Osteocyte (in vitro differentiated cells): Measurements from ENCODE around the gene TSGA10. TPM values are rescaled to one million over a fixed set of nuclear protein-coding genes. Genes with fewer than 3 reads are reported as not detected.

Source experiments
- DNase-seq: peaks from one replicate; pipeline ENCODE4 v3.0.0; 2021; ENCODE audit warnings: mixed read lengths; ENCODE audit not compliant: unreplicated experiment; ENCODE audit errors: extremely low spot score
- H3K27ac Mint-ChIP-seq: one replicate; pipeline ENCODE4 v1.8.0; 2021; ENCODE audit warnings: mild to moderate bottlenecking, mixed read lengths; ENCODE audit not compliant: unreplicated experiment
- H3K27me3 Mint-ChIP-seq: one replicate; pipeline ENCODE4 v1.8.0; 2021; ENCODE audit warnings: mixed read lengths; ENCODE audit not compliant: unreplicated experiment
- H3K36me3 Mint-ChIP-seq: one replicate; pipeline ENCODE4 v1.8.0; 2021; ENCODE audit warnings: mixed read lengths; ENCODE audit not compliant: unreplicated experiment
- H3K4me1 Mint-ChIP-seq: one replicate; pipeline ENCODE4 v1.8.0; 2021; ENCODE audit warnings: mixed read lengths; ENCODE audit not compliant: unreplicated experiment
- H3K4me3 Mint-ChIP-seq: one replicate; pipeline ENCODE4 v1.8.0; 2021; ENCODE audit warnings: mild to moderate bottlenecking, moderate library complexity, mixed read lengths; ENCODE audit not compliant: unreplicated experiment
- H3K9me3 Mint-ChIP-seq: one replicate; pipeline ENCODE4 v1.8.0; 2021; ENCODE audit warnings: mixed read lengths; ENCODE audit not compliant: unreplicated experiment
- CTCF ChIP-seq: fragments of 200-600 bp; sonication (generic); IDR thresholded peaks from 2 replicates; pipeline ENCODE4 v1.5.0; 2021; ENCODE audit warnings: antibody characterized with exemption, mild to moderate bottlenecking, moderate library complexity
- total RNA-seq: library from RNA; stranded (reverse); gene quantifications from 2 replicates; pipeline ENCODE4 v1.2.1, GENCODE V29; 2021

Gene TSGA10
- total RNA-seq, 1 donor from 2014 or later = 3.6 TPM

GRCh38 chr2:99085421-99085820, 69.3 kb downstream of the TSGA10 start:
- no peak overlapping the region for H3K27ac Mint-ChIP-seq
- H3K36me3 Mint-ChIP-seq = no peaks in the 10 kb centered on the region
- H3K4me1 Mint-ChIP-seq = no peaks in the 10 kb centered on the region
- no peaks in the 10 kb centered on the region for H3K9me3 Mint-ChIP-seq
- no peak overlapping the region for H3K4me3 Mint-ChIP-seq
- peaks cover 62% of the 10 kb centered on the region for H3K27me3 Mint-ChIP-seq
- TF ChIP-seq CTCF = peak; percentile 50
- no peak for DNase-seq

- Mint-ChIP-seq H3K27ac (no peak overlapping the region), H3K27me3 (peaks cover 62% of the 10 kb centered on the region), H3K4me3 (no peak overlapping the region), H3K4me1 (no peaks in the 10 kb centered on the region), H3K36me3 (no peaks in the 10 kb centered on the region), H3K9me3 (no peaks in the 10 kb centered on the region)
- no peak for TF ChIP-seq CTCF
- no peak for DNase-seq
These were observed 70.5 kb downstream of the TSGA10 start for GRCh38 chr2:99084256-99084655.

GRCh38 chr2:99081891-99082290, 72.9 kb downstream of the TSGA10 start:
- Mint-ChIP-seq H3K27me3 (peaks cover 53% of the 10 kb centered on the region), H3K9me3 (no peaks in the 10 kb centered on the region), H3K36me3 (no peaks in the 10 kb centered on the region), H3K27ac (no peak overlapping the region), H3K4me3 (no peak overlapping the region), H3K4me1 (no peaks in the 10 kb centered on the region)
- no peak for TF ChIP-seq CTCF
- DNase-seq = no peak

- no peak overlapping the region for H3K4me3 Mint-ChIP-seq
- no peak overlapping the region for H3K27ac Mint-ChIP-seq
- no peaks in the 10 kb centered on the region for H3K36me3 Mint-ChIP-seq
- H3K4me1 Mint-ChIP-seq = no peaks in the 10 kb centered on the region
- no peaks in the 10 kb centered on the region for H3K9me3 Mint-ChIP-seq
- no peak for TF ChIP-seq CTCF
- DNase-seq = no peak
- peaks cover 50% of the 10 kb centered on the region for H3K27me3 Mint-ChIP-seq
These were observed 75.5 kb downstream of the TSGA10 start for GRCh38 chr2:99079226-99079625.

- Mint-ChIP-seq H3K4me1 (no peaks in the 10 kb centered on the region), H3K36me3 (no peaks in the 10 kb centered on the region), H3K4me3 (no peak overlapping the region), H3K27me3 (peaks cover 40% of the 10 kb centered on the region), H3K9me3 (no peaks in the 10 kb centered on the region), H3K27ac (no peak overlapping the region)
- no peak for TF ChIP-seq CTCF
- DNase-seq = no peak
These were observed 82.2 kb downstream of the TSGA10 start for GRCh38 chr2:99072551-99072950.
